GM12872 (cell line): Measurements from ENCODE around the gene DDX1.

Source experiments
- TF ChIP-seq, protein P1 (sequence below): IDR thresholded peaks from 3 replicates; pipeline ENCODE4 v1.5.1; 2011; ENCODE audit warnings: low read depth, mild to moderate bottlenecking, low read length, moderate library complexity; ENCODE audit not compliant: insufficient read depth

DDX1 gene

DNA sequence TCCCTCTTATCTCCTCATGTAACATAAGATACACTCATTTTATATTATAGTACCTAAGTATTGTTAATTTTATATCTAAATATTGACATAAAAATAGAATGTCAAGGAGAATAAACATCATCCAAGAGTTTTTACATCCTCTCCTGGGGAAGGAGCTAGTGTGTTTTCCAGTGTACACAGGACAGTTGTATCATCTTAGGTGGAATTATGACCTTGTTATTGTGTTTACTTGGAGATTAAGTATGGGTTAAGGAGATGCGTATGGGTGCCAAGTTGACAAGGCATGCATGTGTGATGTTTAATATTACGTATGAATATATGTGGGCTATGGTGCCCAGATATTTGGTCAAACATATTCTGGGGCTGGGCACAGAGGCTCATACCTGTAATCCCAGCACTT lies 11.2 kb upstream of the DDX1 start:
- TF ChIP-seq, protein P1, sequence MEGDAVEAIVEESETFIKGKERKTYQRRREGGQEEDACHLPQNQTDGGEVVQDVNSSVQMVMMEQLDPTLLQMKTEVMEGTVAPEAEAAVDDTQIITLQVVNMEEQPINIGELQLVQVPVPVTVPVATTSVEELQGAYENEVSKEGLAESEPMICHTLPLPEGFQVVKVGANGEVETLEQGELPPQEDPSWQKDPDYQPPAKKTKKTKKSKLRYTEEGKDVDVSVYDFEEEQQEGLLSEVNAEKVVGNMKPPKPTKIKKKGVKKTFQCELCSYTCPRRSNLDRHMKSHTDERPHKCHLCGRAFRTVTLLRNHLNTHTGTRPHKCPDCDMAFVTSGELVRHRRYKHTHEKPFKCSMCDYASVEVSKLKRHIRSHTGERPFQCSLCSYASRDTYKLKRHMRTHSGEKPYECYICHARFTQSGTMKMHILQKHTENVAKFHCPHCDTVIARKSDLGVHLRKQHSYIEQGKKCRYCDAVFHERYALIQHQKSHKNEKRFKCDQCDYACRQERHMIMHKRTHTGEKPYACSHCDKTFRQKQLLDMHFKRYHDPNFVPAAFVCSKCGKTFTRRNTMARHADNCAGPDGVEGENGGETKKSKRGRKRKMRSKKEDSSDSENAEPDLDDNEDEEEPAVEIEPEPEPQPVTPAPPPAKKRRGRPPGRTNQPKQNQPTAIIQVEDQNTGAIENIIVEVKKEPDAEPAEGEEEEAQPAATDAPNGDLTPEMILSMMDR, result no peak

DNA sequence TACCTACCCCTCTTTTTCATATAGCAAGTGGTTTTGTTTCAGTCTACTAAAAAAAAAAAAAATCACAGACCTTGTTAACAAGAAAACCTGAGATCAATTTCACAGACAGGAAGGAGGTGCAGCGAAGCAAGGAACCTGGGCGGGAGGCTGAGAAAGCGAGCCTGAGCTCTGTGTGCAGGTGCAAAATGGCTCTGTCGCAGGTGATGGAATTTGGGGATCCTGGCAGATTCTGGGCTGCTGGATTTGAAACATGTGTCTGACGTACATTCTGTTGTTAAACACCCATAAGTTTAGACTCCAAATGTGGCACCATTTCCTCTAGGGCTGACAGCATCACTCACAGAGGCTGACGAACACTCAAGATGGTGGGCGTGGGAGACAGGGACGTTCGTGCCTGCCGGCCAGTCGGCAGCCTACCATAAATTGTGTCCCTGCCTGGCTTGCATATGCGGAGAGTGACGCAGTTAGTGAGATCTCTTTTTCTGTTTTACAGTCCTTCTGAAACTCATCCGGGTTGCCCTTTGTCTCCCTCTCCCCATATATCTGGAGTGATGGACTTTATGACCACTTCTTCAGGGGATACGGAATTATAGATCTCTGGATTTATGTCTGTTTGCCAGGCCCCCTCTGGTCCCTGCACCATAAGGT lies 8.8 kb upstream of the DDX1 start:
- TF ChIP-seq, protein P1, result no peak

DNA sequence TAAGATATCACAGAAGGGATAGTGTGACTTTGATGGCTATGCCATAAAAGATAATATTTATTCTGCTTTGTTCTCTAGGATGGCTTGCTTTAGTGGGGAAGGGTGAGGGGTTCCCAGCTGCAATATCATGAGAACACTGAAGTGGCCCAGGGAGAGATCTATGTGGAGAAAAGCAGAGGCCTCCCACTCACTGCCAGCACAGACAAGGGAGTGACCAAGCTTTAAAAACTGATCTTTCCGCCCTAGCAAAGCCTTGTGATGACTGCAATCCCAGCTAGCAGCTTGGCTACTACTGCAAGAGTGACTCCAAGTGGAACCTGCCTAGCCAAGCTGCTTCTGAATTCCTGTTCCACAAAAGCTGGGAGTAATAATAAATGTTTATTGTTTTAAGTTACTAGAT lies 7.8 kb upstream of the DDX1 start:
- TF ChIP-seq, protein P1, result no peak

DNA sequence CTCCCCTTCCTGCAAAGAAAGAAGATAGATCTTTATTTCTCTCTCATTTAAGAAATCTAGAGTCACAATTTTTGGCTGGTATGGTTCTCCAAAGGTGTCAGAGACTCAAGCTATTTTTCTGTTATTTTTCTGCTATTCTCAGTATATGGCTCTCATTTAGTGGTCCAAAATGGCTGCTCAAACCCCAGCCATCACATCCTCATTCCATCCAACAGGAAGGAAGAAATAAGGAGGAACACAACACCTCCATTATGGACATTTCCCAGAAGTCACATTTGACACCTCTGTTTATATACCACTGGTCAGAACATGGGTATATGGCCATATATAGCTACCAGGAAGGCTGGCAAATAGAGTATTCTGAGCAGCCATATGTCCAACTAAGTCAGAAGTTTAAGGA lies 7.4 kb upstream of the DDX1 start:
- TF ChIP-seq, protein P1, result no peak

DNA sequence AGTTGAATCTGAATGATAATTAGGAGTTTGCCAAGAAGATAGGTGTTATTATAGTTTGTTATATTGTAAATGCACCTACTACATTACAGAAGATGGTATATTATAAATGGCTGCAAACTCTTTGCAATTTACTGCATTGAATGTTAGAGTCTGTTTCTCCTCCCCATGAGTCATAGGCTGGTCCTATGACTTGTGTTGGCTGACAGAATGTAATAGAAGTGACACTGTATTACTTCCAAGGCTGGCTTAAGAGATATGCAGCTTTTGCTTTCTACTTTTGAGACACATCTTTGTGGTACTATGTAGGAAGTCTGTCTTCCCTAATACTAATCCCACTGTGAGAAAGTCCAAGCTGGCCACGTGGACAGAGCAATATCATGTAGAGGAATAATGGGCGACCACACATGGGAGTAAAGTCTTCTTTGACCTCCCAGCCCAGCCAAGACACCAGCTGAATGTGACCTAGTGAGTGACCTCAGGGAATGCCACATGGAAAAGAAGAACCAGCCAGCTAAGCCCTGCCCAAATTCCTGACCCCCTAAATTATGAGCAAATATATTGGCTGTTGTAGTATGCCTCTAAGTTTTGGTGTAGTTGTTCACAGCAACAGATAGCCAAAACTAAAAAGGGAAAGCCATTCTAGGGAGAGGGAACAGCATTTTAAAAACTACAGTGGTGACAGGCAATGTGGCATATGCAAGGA lies 6.8 kb upstream of the DDX1 start:
- TF ChIP-seq, protein P1, result no peak

DNA sequence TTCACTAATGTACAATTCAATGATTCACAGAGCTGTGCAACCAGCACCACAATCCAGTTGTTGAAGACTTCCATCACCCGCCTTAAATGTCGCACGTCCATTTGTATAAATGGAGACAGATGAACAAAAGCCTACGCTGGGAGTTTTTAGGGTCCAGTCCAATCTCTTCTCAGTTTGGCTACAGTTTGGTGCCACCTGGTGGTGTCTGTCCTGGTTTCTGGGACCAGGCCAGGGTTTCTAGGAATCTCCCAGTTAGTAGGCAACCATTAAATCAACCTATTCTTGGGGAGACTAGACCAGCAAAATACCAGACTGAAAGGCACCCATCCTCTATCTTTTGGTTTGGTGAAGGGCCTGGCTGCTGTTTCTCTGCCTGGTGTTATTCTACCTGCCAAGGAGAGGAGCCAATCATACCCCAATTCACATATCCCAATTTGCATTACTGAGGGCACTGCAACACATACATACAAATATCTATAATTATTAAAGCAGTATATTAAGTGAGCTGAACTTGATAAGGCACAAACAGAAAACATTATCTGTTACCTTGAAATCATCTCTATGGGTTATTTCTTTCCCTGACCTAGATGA lies 3.2 kb upstream of the DDX1 start:
- TF ChIP-seq, protein P1, result peak; percentile 53

DNA sequence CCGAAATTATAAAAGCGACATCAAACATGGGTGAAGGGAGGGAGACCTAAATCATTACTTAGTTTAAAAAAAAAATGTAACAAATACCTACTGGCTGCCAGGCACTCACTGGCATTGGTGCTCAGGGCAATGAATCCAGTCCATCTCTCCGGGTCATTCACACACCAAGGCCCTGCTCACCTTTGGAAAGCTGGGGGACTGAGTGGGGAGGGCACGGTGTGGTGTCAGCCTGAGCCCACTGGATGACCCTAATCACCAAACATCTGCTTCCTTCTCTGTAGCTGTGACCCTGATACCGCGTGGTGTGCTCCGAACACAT lies 336 bp upstream of the DDX1 start:
- TF ChIP-seq, protein P1, result no peak
